ENCODE results near the gene SEC22B.
"Not testable (repeated sequence)": the region's sequence is repeated elsewhere in the genome, so short reads cannot be mapped to it uniquely, and the experiment has no call there.

- TF ChIP-seq JAZF1 (CRISPR knock-in tag; IDR thresholded peaks at IDR 0.05); ETV6 (CRISPR knock-in tag; IDR thresholded peaks at IDR 0.05); CTCF (IDR thresholded peaks at IDR 0.05); AR (CRISPR knock-in tag; IDR thresholded peaks at IDR 0.05); ZSCAN18 (CRISPR knock-in tag; IDR thresholded peaks at IDR 0.05): not testable (repeated sequence)
Observed at GRCh38 chr1:120111771-120112170, 64.5 kb downstream of the SEC22B start.
